ENCODE data around the gene RPS21. TPM values are rescaled to one million over a fixed set of nuclear protein-coding genes. Genes with fewer than 3 reads are reported as not detected.

The RPS21 gene
- total and polyA plus RNA-seq, 4 donors: 222 to 4,827 (median 2,651) TPM

- no peak for TF ChIP-seq CTCF (IDR thresholded peaks at IDR 0.05; ENCODE audit: control extremely low read depth, extremely low read depth)
- Histone ChIP-seq H3K4me3 (no peak overlapping the region), H3K9ac (ENCODE audit: insufficient read depth in 1 of 2, low read length in 2 of 2) (no peak overlapping the region), H3K27ac (ENCODE audit: low read depth in 1 of 2, low read length in 1 of 2) (no peak overlapping the region), H3K4me1 (ENCODE audit: control insufficient read depth in 5 of 5, insufficient read depth in 5 of 5, low read length in 5 of 5) (peaks cover 0 to 5% (median 4%) of the 10 kb centered on the region in 5 donors), H3K9me3 (ENCODE audit: control insufficient read depth in 4 of 4, insufficient read depth in 3 of 4, low read length in 3 of 4) (no peaks in the 10 kb centered on the region), H3K27me3 (ENCODE audit: control insufficient read depth in 3 of 3, insufficient read depth in 3 of 3, low read length in 2 of 3) (no peaks in the 10 kb centered on the region), H3K36me3 (ENCODE audit: control insufficient read depth in 4 of 4, insufficient read depth in 4 of 4, low read length in 4 of 4) (peaks cover 0 to 52% (median 34%) of the 10 kb centered on the region in 4 donors)
- DNase-seq: no peak
- WGBS, 2 donors: 90 to 92% methylated on average over 16 to 21 of the region's 21 CpGs
- no peak for ATAC-seq (ENCODE audit: insufficient read depth, low FRiP score)
Measured at GRCh38 chr20:62392621-62393334, 5.9 kb downstream of the RPS21 start.

- no peak overlapping the region for H3K9ac ChIP-seq (ENCODE audit: insufficient read depth in 1 of 2, low read length in 2 of 2)
- ATAC-seq (ENCODE audit: insufficient read depth, low FRiP score) (no peak), DNase-seq (no peak)
- H3K27me3 ChIP-seq (ENCODE audit: control insufficient read depth in 3 of 3, insufficient read depth in 3 of 3, low read length in 2 of 3): no peaks in the 10 kb centered on the region
- H3K4me1 ChIP-seq (ENCODE audit: control insufficient read depth in 5 of 5, insufficient read depth in 5 of 5, low read length in 5 of 5): no peaks in the 10 kb centered on the region
- no peak overlapping the region for H3K4me3 ChIP-seq
- no peak overlapping the region for H3K27ac ChIP-seq (ENCODE audit: low read depth in 1 of 2, low read length in 1 of 2)
- WGBS, 2 donors: 85 to 91% methylated on average over 12 of the region's 12 CpGs
- TF ChIP-seq CTCF (IDR thresholded peaks at IDR 0.05; ENCODE audit: control extremely low read depth, extremely low read depth): no peak
- H3K9me3 ChIP-seq (ENCODE audit: control insufficient read depth in 4 of 4, insufficient read depth in 3 of 4, low read length in 3 of 4): no peaks in the 10 kb centered on the region
- H3K36me3 ChIP-seq (ENCODE audit: control insufficient read depth in 4 of 4, insufficient read depth in 4 of 4, low read length in 4 of 4): peaks cover 0 to 52% (median 33%) of the 10 kb centered on the region in 4 donors
Measured at GRCh38 chr20:62393335-62393665, 6.4 kb downstream of the RPS21 start.

- TF ChIP-seq CTCF (IDR thresholded peaks at IDR 0.05; ENCODE audit: control extremely low read depth, extremely low read depth): no peak
- Histone ChIP-seq H3K27me3 (ENCODE audit: control insufficient read depth in 3 of 3, insufficient read depth in 3 of 3, low read length in 2 of 3) (no peaks in the 10 kb centered on the region), H3K4me3 (no peak overlapping the region), H3K4me1 (ENCODE audit: control insufficient read depth in 5 of 5, insufficient read depth in 5 of 5, low read length in 5 of 5) (no peaks in the 10 kb centered on the region), H3K27ac (ENCODE audit: low read depth in 1 of 2, low read length in 1 of 2) (no peak overlapping the region), H3K36me3 (ENCODE audit: control insufficient read depth in 4 of 4, insufficient read depth in 4 of 4, low read length in 4 of 4) (peaks cover 0 to 50% (median 28%) of the 10 kb centered on the region in 4 donors), H3K9me3 (ENCODE audit: control insufficient read depth in 4 of 4, insufficient read depth in 3 of 4, low read length in 3 of 4) (no peaks in the 10 kb centered on the region), H3K9ac (ENCODE audit: insufficient read depth in 1 of 2, low read length in 2 of 2) (no peak overlapping the region)
- ATAC-seq (ENCODE audit: insufficient read depth, low FRiP score): no peak
- 92 to 94% methylated on average over 24 of the region's 24 CpGs for WGBS, 2 donors
- DNase-seq: no peak
Measured at GRCh38 chr20:62393830-62394229, 6.9 kb downstream of the RPS21 start.
